Occipital lobe (tissue), 2 donors: Measurements from ENCODE around the gene ANKMY1. TPM values are rescaled to one million over a fixed set of nuclear protein-coding genes. Genes with fewer than 3 reads are reported as not detected.

Source experiments
- DNase-seq: peaks from one replicate; lab custom pipeline; 2025; lab: John Stamatoyannopoulos, UW
- total RNA-seq: library from RNA; depleted of rRNA; stranded (reverse); fragments of >200 nt; gene quantifications from one replicate; pipeline ENCODE4 v1.2.3, GENCODE V29; 2014

Gene ANKMY1
- total RNA-seq, 1 donor from 2014 or later: 5.6 TPM

DNA sequence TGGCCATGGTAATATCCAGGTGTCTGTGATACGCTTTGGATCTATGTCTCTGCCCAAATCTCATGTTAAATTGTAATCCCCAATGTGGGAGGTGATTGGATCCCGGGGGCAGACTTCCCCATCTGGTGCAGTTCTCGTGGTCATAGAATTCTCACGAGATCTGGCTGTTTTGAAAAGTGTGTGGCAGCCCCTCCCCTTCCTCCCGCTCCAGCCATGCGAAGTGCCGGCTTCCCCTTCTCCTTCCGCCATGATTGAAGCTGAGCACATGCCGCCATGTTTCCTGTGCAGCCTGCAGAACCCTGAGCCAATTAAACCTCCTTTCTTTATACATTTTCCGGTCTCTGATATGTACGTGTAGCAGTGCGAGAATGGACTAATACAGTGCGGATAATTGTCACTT, 79.9 kb downstream of the ANKMY1 start:
- DNase-seq: no peak

DNA sequence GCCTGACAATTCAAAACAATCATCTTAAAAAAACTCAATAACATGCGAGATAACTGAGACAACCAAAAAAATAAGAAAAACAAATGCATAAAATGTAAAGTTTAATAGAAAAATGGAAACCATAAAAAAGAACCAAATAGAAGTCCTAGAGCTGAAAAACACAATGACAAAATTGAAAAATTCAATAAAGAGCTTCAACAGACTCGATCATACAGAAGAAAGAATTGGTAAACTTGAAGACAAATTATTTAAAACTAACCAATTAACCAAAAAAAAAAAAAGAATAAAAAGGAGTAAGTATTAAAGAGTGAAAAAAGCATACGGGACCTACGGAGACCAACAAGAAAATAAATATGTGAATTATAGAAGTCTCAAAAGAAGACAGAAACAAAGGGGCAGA, 84.6 kb downstream of the ANKMY1 start:
- DNase-seq: no peak

DNA sequence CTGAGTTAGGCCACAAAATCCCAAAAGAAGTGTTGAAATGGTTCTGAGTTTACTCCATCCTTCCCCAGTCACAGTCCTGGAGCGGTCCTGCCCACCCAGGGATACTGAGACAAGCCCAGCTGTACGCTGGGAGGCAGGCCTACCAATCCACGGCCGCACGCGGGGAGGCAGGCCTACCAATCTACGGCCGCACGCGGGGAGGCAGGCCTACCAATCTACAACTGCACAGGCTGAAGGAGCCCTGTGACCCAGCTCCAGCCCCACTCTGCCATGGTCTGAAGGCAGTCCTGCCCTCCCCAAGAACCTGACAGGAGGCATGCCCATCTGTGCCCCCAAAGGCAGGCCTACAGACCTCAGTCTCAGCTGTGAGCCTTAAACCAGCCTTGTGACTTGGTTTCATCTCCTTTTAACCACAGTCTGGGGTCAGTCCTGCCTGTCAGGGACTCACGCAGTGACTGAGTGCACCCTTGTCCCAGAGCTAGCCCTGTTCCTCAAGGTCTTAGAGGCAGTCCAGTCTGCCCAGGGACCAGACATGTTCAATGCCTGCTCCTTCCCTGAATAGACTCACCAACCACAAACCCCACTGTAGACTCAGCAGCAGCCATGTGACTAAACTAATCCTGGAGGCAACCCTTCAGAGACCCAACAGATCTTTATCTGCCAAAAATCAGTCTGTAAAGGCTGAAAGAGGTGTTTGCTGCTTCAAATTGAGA, 85.6 kb downstream of the ANKMY1 start:
- no peak for DNase-seq

DNA sequence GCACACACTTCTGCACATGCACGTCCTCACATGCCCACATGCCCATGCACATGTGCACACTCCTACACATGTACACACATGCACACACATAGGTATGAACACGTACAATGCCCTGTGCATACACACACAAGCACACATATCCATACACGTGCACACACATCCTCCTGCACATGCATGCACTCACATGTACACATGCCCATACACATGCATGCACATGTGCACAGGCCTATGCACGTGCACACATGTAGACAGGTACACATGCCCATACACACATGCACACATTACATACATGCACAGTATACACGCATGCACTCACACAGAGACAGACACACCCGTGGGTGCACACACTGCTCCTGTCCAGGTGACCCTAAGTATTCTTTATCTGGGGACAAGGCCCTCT, 88.0 kb downstream of the ANKMY1 start:
- no peak for DNase-seq

- no peak for DNase-seq
Observed at GRCh38 chr2:240469239-240469636, 88.5 kb downstream of the ANKMY1 start.

DNA sequence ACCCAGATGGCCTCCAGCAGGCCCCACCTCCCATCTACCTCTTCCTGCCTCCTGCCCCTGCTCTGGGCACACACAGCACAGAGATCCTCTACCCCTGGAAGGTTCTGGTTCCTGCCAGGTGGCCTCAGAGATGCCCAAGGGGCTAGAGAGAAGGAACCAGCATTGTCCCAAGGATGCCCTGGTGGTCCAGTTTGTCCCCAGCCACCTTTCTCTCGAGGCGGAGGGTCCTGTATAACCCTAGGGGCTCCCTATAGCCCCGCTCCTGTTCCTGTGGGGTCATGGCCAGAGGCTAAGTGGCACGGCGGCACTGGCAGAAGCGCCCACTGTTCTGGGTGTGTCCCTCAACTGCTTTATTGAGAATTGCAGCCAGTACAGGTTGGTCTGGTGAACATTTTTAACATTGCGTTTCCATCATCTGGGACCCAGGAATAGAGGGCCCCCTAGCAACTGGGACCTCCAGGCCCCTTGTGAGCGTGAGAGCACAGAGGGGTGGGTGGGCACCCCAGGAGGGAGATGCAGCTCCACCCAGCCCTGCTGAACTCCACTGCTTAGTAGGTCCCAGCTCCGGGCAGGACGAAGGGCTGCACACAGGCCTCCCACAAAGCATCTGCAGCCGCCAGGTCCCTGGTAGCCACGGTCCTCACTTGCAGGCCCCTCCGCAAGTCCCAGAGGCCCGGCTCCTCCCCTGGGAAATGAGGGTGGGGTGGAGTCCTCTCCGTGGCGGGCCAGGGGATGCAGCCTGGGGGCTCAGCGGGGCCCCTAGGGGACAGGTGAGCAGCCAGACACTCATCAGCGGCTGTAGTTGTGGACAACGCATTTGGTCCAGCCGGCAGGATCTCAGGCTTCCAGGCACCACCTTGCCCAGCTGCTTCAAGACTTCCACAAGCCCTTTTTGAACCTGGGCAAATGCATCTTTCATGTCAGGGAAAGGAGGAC, 89.2 kb downstream of the ANKMY1 start:
- no peak for DNase-seq

GRCh38 chr2:240467659-240468302, 90.0 kb downstream of the ANKMY1 start:
- DNase-seq: no peak

DNA sequence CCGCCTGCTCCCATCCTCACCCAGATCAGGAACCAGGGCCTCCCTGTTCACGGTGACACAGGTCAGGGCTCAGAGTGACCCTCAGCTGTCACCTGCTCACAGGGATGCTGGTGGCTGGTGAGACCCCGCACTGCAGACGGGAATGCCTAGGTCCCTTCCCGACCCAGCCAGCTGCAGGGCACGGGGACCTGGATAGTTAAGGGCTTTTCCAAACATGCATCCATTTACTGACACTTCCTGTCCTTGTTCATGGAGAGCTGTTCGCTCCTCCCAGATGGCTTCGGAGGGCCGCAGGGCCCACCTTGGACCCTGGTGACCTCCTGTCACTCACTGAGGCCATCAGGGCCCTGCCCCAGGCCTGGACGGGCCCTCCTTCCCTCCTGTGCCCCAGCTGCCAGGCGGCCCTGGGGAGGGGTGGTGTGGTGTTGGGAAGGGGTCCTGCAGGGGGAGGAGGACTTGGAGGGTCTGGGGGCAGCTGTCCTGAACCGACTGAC, 90.6 kb downstream of the ANKMY1 start:
- DNase-seq: no peak

DNA sequence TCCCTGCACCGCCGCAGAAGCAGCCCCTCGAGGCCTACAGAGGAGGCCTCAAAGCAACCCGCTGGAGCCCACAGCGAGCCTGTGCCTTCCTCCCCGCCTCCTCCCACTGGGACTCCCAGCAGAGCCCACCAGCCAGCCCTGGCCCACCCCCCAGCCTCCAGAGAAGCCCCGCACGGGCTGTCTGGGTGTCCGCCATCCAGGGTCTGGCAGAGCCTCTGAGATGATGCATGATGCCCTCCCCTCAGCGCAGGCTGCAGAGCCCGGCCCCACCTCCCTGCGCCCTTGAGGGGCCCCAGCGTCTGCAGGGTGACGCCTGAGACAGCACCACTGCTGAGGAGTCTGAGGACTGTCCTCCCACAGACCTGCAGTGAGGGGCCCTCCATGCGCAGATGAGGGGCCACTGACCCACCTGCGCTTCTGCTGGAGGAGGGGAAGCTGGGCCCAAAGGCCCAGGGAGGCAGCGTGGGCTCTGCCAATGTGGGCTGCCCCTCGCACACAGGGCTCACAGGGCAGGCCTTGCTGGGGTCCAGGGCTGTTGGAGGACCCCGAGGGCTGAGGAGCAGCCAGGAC, 91.1 kb downstream of the ANKMY1 start:
- no peak for DNase-seq

- no peak for DNase-seq
Observed at GRCh38 chr2:240465765-240466578, 91.8 kb downstream of the ANKMY1 start.

- DNase-seq: no peak
Observed at GRCh38 chr2:240465268-240465764, 92.5 kb downstream of the ANKMY1 start.

DNA sequence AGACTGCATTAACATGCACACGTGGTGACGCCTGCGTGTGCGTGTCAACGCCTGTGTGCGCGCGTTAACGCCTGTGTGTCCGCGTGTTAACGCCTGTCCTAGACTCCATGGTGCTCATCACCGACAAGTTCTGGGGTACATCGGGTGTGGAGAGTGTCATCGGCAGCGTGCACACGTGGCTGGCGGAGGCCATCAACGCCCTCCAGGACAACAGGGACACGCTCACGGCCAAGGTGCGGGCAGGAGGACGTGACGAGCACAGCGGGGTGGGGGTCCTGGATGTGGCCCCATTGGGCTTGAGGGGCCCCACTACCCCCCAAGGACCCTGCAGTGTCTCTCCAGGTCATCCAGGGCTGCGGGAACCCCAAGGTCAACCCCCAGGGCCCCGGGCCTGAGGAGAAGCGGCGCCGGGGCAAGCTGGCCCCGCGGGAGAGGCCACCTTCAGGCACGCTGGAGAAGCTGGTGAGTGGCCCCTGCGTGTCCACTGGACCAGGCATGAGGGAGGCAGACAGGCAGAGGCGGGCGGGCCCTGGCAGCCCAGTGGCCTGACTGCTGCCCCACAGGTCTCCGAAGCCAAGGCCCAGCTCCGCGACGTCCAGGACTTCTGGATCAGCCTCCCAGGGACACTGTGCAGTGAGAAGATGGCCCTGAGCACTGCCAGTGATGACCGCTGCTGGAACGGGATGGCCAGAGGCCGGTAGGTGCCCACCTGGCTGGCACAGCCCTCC, 93.1 kb downstream of the ANKMY1 start:
- no peak for DNase-seq

DNA sequence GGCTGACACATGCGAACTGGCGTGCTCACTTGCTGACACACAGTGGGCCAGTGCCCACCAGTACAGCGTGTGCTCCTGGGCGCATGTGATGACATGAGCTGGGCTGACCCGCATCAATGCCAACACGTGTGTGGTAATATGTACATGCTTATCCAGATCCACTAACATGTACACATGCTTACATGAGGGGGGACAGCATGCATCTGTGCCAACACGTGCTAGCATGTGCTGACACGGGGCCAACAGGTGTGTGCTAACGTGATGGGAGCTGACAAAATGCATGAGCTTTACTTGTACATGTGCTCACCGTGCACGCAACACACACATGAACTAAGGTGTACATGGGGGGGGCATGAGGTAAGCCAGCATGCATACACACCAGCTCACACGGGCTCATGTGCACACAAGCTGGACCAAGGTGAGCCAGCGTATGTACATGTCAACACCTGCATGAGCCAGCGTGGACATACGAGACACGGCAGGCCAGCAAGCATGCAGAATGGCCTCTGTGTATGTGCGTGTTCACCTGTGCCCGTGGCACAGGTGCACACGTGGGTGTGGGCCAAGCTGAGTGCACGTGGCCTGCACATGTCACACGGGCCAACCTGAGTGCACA, 93.8 kb downstream of the ANKMY1 start:
- no peak for DNase-seq

DNA sequence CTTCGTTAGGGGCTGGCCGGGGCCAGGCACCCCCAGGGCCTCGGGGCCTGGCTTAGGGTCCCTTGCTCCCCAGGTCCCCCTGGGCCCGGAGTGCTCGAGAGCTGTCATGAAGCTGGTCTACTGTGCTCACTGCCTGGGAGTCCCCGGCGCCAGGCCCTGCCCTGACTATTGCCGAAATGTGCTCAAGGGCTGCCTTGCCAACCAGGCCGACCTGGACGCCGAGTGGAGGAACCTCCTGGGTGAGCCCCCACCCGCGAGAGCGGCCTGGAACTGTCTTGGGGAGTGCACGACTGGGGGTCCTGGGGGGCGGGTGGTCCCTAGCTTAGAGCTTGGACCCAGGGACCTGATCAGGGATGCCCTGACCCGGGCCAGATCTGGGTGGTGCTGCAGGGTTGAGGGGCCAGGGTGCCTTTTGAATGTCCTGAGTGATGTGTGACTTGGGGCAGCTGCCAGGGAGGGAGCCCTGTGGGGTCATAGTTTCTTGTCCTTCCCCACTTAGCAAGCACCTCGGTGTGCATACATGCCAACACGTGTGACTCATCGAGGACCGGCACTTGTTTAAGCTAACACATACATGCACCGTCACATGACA, 94.4 kb downstream of the ANKMY1 start:
- DNase-seq: no peak

DNA sequence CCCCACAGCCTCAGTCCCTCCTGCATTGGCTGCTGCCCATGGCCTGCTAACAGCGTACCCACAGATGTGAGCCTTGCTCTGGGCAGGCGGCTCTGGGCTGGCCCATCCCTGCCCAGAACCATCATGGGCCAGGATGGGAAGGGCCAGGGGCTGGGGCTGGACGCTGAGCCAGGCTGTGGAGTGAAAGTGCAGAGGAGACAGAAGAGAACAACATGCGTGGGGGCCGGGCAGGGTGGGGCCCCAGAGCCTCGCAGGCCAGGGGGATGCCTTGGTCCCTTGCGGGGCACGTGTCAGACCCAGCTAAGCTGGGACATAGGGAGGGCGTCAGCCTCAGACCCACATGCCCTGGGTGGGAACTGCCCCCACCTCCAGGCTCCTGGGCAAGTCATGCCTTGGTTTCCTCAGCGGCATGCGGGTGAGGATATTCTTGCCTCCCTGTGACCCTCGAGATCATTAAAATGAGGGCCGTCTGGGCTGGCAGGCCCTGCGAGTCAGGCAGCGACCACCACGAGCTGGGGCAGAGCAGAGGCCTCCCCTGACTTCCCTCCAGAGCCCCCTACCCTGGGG, 95.0 kb downstream of the ANKMY1 start:
- DNase-seq: no peak

DNA sequence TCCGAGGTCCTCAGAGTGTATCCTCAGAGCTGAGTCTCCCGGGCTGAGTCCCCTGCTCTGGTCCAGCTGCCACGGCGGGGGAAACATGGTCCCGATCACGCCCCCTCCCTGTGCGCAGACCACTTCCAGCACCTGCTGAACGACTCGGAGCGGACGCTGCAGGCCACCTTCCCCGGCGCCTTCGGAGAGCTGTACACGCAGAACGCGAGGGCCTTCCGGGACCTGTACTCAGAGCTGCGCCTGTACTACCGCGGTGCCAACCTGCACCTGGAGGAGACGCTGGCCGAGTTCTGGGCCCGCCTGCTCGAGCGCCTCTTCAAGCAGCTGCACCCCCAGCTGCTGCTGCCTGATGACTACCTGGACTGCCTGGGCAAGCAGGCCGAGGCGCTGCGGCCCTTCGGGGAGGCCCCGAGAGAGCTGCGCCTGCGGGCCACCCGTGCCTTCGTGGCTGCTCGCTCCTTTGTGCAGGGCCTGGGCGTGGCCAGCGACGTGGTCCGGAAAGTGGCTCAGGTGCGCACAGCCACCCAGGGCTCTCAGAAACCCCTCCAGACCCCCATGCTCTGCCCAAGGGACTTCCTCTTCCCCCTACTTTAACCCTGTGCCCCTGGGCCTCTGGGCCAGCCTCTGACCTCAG, 95.6 kb downstream of the ANKMY1 start:
- DNase-seq: no peak

GRCh38 chr2:240461471-240462072, 96.2 kb downstream of the ANKMY1 start:
- no peak for DNase-seq
